ENCODE measurements around the gene PDE3A. TPM values are rescaled to one million over a fixed set of nuclear protein-coding genes. Genes with fewer than 3 reads are reported as not detected.

PDE3A gene
- total RNA-seq, 2 experiments from 2014 or later: not detected

DNA sequence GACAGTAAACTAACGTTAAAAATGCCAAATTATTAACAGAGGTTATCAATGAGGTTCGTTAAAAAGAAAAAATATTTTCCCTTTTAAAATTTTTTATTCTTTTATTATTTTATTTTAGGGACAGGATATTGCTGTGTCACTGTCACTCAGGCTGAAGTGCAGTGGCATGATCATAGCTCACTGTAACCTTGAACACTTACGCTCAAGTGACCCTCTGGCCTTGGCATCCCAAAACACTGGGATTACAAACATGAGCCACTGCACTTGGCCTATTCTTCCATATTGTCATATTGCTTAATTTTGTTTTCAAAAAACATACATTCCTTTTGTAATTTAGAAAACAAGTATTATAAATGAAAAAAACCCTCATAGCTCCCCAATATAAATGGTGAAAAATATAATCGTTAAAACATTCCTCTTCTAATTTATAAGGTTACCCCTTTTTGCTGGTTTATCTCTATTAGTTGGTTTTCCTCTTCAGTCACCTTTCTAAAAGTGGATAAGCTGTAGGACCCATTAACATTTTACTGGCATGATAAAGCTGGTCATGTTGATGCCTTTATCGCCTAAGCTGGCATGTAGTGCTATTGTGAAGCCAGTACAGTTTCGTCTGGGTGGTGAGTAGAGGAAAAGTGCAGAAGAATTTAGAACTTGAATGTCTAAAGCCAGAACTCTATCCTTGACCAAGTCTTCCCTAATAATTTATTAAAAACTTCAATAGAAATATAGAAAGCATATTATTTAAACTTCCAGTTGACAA is 27.6 kb downstream of the PDE3A start:
- H3K79me2 ChIP-seq (ENCODE audit: insufficient read depth, low read depth, low read length): no peaks in the 10 kb centered on the region
- H4K20me1 ChIP-seq (ENCODE audit: insufficient read depth, low read length): no peaks in the 10 kb centered on the region
- H3K4me2 ChIP-seq (ENCODE audit: low read length): no peak overlapping the region
- H3K9me2 ChIP-seq (ENCODE audit: insufficient read depth, low read length): no peaks in the 10 kb centered on the region
- ChIA-PET POLR2A (interaction anchor here (0.8 kb wide), 1 partner anchor 25 kb away, joined by 3 read pairs; no protein-coding TSS in a partner anchor), CTCF (ENCODE audit: unreplicated experiment) (no interaction called here)
- TF ChIP-seq EZH2phosphoT487 (IDR thresholded peaks at IDR 0.05; ENCODE audit: borderline replicate concordance, low read depth, low read length): no peak
- intact Hi-C loops (cut with micrococcal nuclease; ENCODE audit: unreplicated experiment): no loop called here
- H3K4me1 ChIP-seq (ENCODE audit: insufficient read depth, low read length, poor library complexity, severe bottlenecking): no peaks in the 10 kb centered on the region
- H3K4me3 ChIP-seq (ENCODE audit: low read depth, low read length, poor library complexity, severe bottlenecking): no peak overlapping the region
- H3K36me3 ChIP-seq (ENCODE audit: insufficient read depth, low read length): no peaks in the 10 kb centered on the region
- H2AFZ ChIP-seq (ENCODE audit: low read length): no peak overlapping the region
- no TSS peak for BruUV-seq (replicated peaks)
- no peak overlapping the region for H3K27ac ChIP-seq (ENCODE audit: low read depth, low read length, poor library complexity, severe bottlenecking)
- DNase-seq (ENCODE audit: low spot score): no peak
- H3K9me3 ChIP-seq (ENCODE audit: low read length): no peaks in the 10 kb centered on the region

GRCh38 chr12:20398686-20399085 is 30.3 kb downstream of the PDE3A start:
- H2AFZ ChIP-seq (ENCODE audit: low read length): no peak overlapping the region
- no peaks in the 10 kb centered on the region for H4K20me1 ChIP-seq (ENCODE audit: insufficient read depth, low read length)
- DNase-seq (ENCODE audit: low spot score): no peak
- intact Hi-C loops (cut with micrococcal nuclease; ENCODE audit: unreplicated experiment): no loop called here
- H3K36me3 ChIP-seq (ENCODE audit: insufficient read depth, low read length): no peaks in the 10 kb centered on the region
- H3K9me3 ChIP-seq (ENCODE audit: low read length): no peaks in the 10 kb centered on the region
- H3K9me2 ChIP-seq (ENCODE audit: insufficient read depth, low read length): no peaks in the 10 kb centered on the region
- TF ChIP-seq, protein P1, sequence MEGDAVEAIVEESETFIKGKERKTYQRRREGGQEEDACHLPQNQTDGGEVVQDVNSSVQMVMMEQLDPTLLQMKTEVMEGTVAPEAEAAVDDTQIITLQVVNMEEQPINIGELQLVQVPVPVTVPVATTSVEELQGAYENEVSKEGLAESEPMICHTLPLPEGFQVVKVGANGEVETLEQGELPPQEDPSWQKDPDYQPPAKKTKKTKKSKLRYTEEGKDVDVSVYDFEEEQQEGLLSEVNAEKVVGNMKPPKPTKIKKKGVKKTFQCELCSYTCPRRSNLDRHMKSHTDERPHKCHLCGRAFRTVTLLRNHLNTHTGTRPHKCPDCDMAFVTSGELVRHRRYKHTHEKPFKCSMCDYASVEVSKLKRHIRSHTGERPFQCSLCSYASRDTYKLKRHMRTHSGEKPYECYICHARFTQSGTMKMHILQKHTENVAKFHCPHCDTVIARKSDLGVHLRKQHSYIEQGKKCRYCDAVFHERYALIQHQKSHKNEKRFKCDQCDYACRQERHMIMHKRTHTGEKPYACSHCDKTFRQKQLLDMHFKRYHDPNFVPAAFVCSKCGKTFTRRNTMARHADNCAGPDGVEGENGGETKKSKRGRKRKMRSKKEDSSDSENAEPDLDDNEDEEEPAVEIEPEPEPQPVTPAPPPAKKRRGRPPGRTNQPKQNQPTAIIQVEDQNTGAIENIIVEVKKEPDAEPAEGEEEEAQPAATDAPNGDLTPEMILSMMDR (conservative IDR thresholded peaks at IDR 0.05; ENCODE audit: low read length): no peak
- TF ChIP-seq EZH2phosphoT487 (IDR thresholded peaks at IDR 0.05; ENCODE audit: borderline replicate concordance, low read depth, low read length): no peak
- BruUV-seq (replicated peaks): no TSS peak
- H3K27ac ChIP-seq (ENCODE audit: low read depth, low read length, poor library complexity, severe bottlenecking): no peak overlapping the region
- no peaks in the 10 kb centered on the region for H3K79me2 ChIP-seq (ENCODE audit: insufficient read depth, low read depth, low read length)
- CTCF ChIA-PET (ENCODE audit: unreplicated experiment): no interaction called here
- H3K4me3 ChIP-seq (ENCODE audit: low read depth, low read length, poor library complexity, severe bottlenecking): no peak overlapping the region
- POLR2A ChIA-PET: no interaction called here
- H3K4me1 ChIP-seq (ENCODE audit: insufficient read depth, low read length, poor library complexity, severe bottlenecking): no peaks in the 10 kb centered on the region
- no peak overlapping the region for H3K4me2 ChIP-seq (ENCODE audit: low read length)

- TF ChIP-seq EZH2phosphoT487 (IDR thresholded peaks at IDR 0.05; ENCODE audit: borderline replicate concordance, low read depth, low read length): no peak
- TF ChIP-seq, protein P1 (conservative IDR thresholded peaks at IDR 0.05; ENCODE audit: low read length): no peak
Measured at GRCh38 chr12:20400003-20400402, 31.7 kb downstream of the PDE3A start.

More at GRCh38 chr12:20400003-20400402, 31.7 kb downstream of the PDE3A start:
- H3K9me2 ChIP-seq (ENCODE audit: insufficient read depth, low read length): no peaks in the 10 kb centered on the region
- BruUV-seq (replicated peaks): no TSS peak
- H4K20me1 ChIP-seq (ENCODE audit: insufficient read depth, low read length): no peaks in the 10 kb centered on the region
- no peak overlapping the region for H2AFZ ChIP-seq (ENCODE audit: low read length)
- H3K4me2 ChIP-seq (ENCODE audit: low read length): no peak overlapping the region
- no peaks in the 10 kb centered on the region for H3K36me3 ChIP-seq (ENCODE audit: insufficient read depth, low read length)
- no peaks in the 10 kb centered on the region for H3K4me1 ChIP-seq (ENCODE audit: insufficient read depth, low read length, poor library complexity, severe bottlenecking)
- no peaks in the 10 kb centered on the region for H3K9me3 ChIP-seq (ENCODE audit: low read length)
- no peaks in the 10 kb centered on the region for H3K79me2 ChIP-seq (ENCODE audit: insufficient read depth, low read depth, low read length)
- H3K4me3 ChIP-seq (ENCODE audit: low read depth, low read length, poor library complexity, severe bottlenecking): no peak overlapping the region
- DNase-seq (ENCODE audit: low spot score): no peak
- ChIA-PET CTCF (ENCODE audit: unreplicated experiment) (no interaction called here), POLR2A (interaction anchor here (0.7 to 1.2 kb wide), 2 partner anchors 10 to 20 kb away, joined by 3 to 4 read pairs; no protein-coding TSS in a partner anchor)
- intact Hi-C loops (cut with micrococcal nuclease; ENCODE audit: unreplicated experiment): no loop called here
- H3K27ac ChIP-seq (ENCODE audit: low read depth, low read length, poor library complexity, severe bottlenecking): no peak overlapping the region
